Raji (cell line): ENCODE measurements around the gene NDUFB7.

Experiments
- POLR2A ChIP-seq: IDR thresholded peaks from 2 replicates; pipeline ENCODE4 v1.6.1; 2011; ENCODE audit warnings: low read depth, low read length, control low read depth; ENCODE audit not compliant: insufficient read depth

NDUFB7 gene

DNA sequence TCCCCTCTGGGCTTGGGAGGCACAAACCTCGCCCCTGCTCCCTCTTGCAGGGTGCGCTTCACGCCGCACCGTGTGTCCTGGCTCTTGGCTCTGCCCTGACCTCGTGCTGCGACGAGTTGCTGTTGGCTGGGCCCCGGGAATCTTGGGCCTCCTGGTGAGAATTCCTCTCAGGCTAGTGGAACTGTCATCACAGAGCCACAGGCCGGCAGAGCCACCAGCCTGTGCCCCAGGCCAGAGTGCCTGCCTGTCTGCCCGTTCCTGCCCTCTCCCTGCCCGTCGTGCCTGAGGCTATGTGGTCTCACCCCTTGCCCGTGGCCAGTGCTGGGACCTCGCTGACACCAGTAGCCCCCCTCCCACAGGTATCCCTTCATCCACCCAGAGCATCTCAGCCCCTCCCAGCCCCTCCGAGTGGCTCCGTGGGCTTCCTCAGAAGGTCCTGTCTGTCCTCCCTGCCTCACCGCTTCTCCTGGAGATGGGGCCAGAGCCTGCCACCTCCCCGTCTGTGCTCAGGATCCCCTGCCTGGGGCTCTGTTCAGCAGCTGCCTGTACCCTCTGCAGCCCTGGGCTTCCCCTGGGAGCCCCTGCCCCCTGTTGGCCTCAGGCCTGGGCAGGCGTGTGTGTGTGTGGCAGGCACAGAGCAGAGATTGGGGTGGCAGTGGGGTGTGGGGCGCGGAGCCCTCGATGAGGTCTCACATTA is 13.3 kb downstream of the NDUFB7 start:
- TF ChIP-seq POLR2A = no peak

- TF ChIP-seq POLR2A = no peak
These were observed 15.1 kb downstream of the NDUFB7 start for GRCh38 chr19:14556662-14557188.

- TF ChIP-seq POLR2A = no peak
These were observed 15.8 kb downstream of the NDUFB7 start for GRCh38 chr19:14555918-14556661.

- TF ChIP-seq POLR2A = no peak
These were observed 17.5 kb downstream of the NDUFB7 start for GRCh38 chr19:14554382-14554812.

DNA sequence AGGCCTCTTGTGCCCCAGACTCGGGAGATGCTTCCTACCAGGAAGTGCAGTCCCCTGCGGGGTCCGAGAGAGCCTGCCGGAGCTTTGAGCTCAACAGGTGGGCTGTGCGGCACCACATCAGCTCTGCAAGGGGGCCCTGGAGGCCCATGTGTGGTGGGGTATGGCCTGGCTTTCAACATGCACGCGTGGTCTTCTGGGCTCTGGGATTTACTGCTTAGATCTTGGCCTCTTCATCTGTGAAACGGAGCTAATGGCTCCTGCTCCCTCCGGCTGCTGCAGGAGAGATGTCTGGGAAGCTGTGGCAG is 18.0 kb downstream of the NDUFB7 start:
- no peak for TF ChIP-seq POLR2A

DNA sequence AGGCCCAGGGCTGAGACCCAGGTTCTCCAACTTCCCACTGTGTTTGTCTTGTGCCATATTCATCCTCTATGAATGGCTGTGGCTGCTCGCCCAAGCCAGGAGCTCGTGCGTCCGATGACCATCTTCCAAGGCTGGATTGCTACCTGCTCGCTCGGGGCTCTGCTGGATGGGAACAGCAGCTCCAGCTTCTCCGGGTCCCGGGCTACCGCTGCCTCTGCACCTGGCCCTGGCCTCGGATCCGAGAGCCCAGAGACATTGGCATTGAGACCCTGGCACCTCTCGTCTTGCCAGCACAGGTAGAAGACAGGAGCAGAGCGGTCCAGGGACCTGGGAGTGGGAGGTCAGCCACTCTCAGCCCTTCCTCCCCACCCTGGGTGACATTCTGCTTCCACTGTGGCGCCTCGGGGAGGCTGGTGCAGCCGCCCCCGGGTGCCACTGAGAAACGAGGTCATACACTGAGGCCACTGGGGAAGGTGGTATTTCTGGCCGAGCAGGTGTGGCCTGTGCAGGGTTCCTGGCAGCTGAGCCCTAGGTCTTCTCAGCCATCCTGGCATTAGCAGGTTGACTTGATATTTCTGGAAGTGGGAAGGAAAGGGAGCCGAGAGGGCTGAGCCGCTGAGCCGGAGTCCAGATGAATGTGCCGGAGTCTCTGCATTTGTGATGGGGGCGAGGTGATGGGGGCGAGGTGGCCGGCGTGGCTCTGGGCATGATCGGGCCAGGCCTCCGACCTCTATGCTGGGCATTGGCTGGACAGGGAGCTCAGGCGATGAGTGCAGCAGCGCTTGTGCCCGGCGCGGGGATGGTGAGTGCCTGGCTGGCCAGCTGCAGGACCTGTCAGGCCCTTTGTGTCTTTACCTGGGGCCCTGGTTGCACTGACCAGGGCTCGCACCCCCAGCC is 18.6 kb downstream of the NDUFB7 start:
- TF ChIP-seq POLR2A = no peak

- no peak for TF ChIP-seq POLR2A
These were observed 21.6 kb downstream of the NDUFB7 start for GRCh38 chr19:14550201-14550754.

DNA sequence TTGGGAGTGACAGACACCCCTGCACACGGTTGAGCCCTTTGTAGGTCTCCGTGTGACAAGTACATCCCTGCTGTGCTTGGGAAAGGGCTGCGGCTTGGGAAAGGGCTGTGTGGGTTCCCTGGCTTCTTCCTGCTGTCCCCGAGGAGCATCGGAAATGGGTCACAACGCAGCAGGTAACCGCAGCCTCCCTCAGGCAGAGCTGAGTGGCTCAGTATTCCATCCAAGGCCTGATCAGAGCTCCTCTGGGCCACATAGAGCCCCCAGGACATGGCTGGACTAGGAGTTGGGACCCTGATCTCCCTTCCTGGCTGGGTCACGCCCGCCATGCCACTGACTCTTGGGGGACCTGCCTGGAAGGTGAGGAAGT is 26.2 kb downstream of the NDUFB7 start:
- TF ChIP-seq POLR2A = no peak

- no peak for TF ChIP-seq POLR2A
These were observed 26.7 kb downstream of the NDUFB7 start for GRCh38 chr19:14544977-14545715.

DNA sequence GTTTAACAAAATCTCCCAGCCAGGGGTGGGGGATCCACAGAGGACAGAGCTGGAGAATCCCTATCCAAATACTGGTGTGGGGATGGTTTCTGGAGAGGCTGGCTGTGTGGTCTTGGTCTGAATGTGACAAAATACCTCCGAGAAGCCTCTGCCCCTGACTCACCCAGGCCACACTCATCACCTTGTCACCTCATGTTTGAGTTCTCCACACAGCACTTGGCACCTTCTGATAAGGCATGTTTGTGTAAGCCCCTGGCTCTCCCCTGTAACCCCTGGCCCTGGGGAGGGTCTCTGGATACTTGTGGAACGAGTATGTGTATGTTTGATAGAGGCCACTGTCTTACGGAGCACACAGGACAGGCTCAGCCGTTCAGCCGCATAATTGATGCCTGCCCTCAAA is 27.8 kb downstream of the NDUFB7 start:
- TF ChIP-seq POLR2A = no peak

DNA sequence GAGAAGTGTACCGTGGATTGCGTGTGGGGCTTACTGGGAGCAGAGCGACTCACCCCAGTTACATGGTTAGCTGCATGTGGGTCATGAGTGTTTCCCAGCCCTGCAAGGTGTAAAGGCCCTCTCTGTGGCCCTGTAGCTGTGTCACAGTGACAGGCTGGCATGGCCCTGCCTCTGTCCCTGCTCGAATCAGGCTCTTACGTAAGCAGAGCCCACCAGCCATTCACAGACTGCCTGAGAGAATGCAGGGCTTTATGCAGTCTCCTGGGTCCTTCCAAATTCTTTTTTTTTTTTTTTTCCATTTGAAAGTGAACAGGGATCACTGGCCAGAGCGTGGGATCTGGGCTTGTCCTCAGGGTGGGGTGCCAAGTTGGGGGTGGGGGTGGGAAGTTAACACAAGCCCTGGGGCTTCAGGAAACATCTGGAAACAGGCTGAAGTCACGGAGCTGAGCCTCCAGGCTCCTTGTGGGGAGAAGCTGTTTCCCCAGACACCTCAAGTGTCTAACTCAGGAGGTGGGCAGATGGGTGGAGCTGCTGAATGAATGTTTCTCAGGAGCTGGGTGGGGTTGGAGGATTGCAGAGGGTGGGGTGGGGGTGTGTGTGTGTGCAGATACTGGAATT is 29.0 kb downstream of the NDUFB7 start:
- TF ChIP-seq POLR2A = no peak

DNA sequence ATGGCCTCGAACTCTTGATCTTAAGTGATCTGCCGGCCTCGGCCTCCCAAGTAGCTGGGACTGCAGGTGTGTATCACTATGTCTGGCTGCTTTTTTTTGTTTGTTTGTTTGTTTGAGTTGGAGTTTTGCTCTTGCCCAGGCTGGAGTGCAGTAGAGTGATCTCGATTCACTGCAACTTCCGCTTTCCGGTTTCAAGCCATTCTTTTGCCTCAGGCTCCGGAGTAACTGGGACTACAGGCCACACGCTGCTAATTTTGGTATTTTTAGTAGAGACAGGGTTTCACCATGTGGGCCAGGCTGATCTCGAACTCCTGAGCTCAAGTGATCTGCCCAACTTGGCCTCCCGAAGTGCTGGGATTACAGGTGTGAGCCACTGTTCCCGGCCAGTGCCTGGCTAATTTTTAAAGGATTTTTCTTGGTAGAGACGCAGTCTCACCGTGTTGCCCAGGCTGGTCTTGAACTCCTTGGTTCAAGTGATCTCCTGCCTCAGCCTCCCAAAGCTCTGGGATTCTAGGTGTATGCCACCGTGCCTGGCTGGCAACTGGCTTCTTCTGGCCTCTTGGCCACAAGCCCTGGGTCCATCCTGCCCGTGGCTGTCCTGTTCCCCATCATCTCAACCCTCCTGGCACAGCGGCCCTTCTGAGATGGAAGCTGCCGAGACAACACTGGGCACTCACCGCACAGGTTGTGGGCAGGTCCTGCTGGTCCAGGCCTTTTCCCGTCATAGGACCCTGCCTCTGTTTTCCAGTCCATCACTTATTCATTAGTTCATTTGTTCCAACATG is 30.9 kb downstream of the NDUFB7 start:
- TF ChIP-seq POLR2A = no peak

- TF ChIP-seq POLR2A = no peak
These were observed 34.8 kb downstream of the NDUFB7 start for GRCh38 chr19:14536926-14537692.
